Ovary (tissue), 9 donors: ENCODE measurements around the gene SCUBE3. TPM values are rescaled to one million over a fixed set of nuclear protein-coding genes. Genes with fewer than 3 reads are reported as not detected.

Experiments used
- DNase-seq, 5 donors: peaks; one replicate each; pipeline ENCODE4 v3.0.0-alpha.2; 2019 to 2020
- H3K27ac ChIP-seq, 2 donors: fragments of 200-600 bp; one replicate each; pipeline versions ENCODE4 v1.5.1 to v1.8.0; 2019 to 2022
- H3K27me3 ChIP-seq: fragments of 200-600 bp; one replicate; pipeline ENCODE4 v1.8.0; 2022
- H3K36me3 ChIP-seq: fragments of 200-600 bp; sonication (generic); one replicate; pipeline ENCODE4 v1.5.1; 2019
- H3K4me1 ChIP-seq: one replicate; pipeline ENCODE4 v1.8.1; 2013; ENCODE audit warnings: mild to moderate bottlenecking, moderate library complexity; ENCODE audit not compliant: insufficient read depth
- H3K4me3 ChIP-seq: fragments of 200-600 bp; sonication (generic); one replicate; pipeline ENCODE4 v1.5.1; 2017
- H3K9me3 ChIP-seq, 2 donors: fragments of 200-600 bp in 1 of 2; sonication (generic) in 1 of 2; one replicate each; pipeline versions ENCODE4 v1.5.1 to v1.8.1; 2013 to 2019; ENCODE audit warnings: mild to moderate bottlenecking in 1 of 2, moderate library complexity in 1 of 2
- EP300 ChIP-seq: sonication (generic); formaldehyde crosslinking; IDR thresholded peaks from one replicate; pipeline ENCODE4 v1.6.1; 2017; ENCODE audit warnings: antibody characterized with exemption
- POLR2A ChIP-seq: fragments of 450-650 bp; IDR thresholded peaks from one replicate; pipeline ENCODE4 v1.6.1; 2017; ENCODE audit warnings: antibody characterized with exemption, mild to moderate bottlenecking, moderate library complexity
- whole genome bisulfite sequencing, 3 donors: extraction: QIAGEN DNeasy Blood & Tissue Kit in 1 of 3; methylation state at CpG; one replicate each; pipeline versions ENCODE4 v1.1.5 to v1.1.7; 2013 to 2017; 5-methylcytosine and 5-hydroxymethylcytosine counted together
- intact Hi-C, 4 donors: fragments of 100-400 bp; cut with DNase I; formaldehyde crosslinking; loops; one replicate each; pipeline versions ENCODE4 v1.11.0 to v1.15.1; 2022 to 2023
- polyA plus RNA-seq, 2 donors: library from polyadenylated mRNA; stranded (reverse); fragments of 200-250 nt in 1 of 2; fragments of 350-450 nt in 1 of 2; fragmentation: Illumina TruSeq in 1 of 2; extraction: RNeasy Lipid Tissue Mini Kit (QIAGEN cat#74804) in 1 of 2; gene quantifications; one replicate each; pipeline ENCODE4 v1.2.3, GENCODE V29; 2013 to 2014
- total RNA-seq, 7 donors: library from RNA; depleted of rRNA in 2 of 7; stranded (reverse); fragments of >200 nt in 2 of 7; fragmentation: NEBNext Ultra II Directional in 3 of 7; extraction: Animal tissue kit (Norgen Biotek cat#: 25700) in 3 of 7; gene quantifications; one replicate each; pipeline versions ENCODE4 v1.1.0 to v1.2.4, GENCODE V29; 2016 to 2023
- TF ChIP-seq, protein P1 (sequence below), 3 donors: fragments of 450-650 bp in 2 of 3; fragments of 200-600 bp in 1 of 3; IDR thresholded peaks; one replicate each; pipeline versions ENCODE4 v1.5.1 to v1.8.0; 2016 to 2022; ENCODE audit warnings: antibody characterized with exemption in 3 of 3, mild to moderate bottlenecking in 1 of 3
- donor health status: DM: no; HTN: no; CAD: no; lungs with moderate emphysema.
- donor health status: DM: no; HTN: no; CAD: no.
- donor health status: Bipolar disorder and iron deficiency.
- donor health status: DM: yes; HTN: yes; CAD: no.
- donor health status: DM: no; HTN: no; CAD: no.
- donor health status: DM: yes; HTN: yes; CAD: no.

Gene SCUBE3
- total and polyA plus RNA-seq, 9 donors = 0.08 to 3.1 (median 0.18) TPM; not detected in 1

DNA sequence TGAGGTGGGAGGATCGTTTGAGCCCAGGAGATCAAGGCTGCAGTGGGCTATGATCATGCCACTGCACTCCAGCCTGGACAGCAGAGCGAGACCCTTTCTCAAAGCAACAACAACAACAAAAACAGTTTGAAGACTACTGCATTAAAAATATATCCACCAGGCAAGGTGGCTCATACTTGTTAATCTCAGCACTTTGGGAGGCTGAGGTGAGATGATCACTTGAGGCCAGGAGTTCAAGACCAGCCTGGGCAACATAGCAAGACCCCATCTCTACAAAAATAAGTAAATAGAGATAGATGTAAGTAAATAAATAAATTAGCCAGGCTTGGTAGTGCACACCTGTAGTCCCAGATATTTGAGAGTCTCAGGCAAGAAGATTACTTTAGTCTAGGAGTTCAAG lies 58.2 kb downstream of the SCUBE3 start:
- WGBS, 3 donors = 92 to 96% (median 95%) methylated on average over 2 of the region's 2 CpGs
- Histone ChIP-seq H3K4me3 (no peak overlapping the region), H3K27ac (no peak overlapping the region), H3K4me1 (peaks cover 5% of the 10 kb centered on the region), H3K9me3 (no peaks in the 10 kb centered on the region), H3K27me3 (no peaks in the 10 kb centered on the region), H3K36me3 (no peaks in the 10 kb centered on the region)
- DNase-seq = no peak
- intact Hi-C loops = no loop called here
- TF ChIP-seq EP300 (no peak), POLR2A (no peak)
- TF ChIP-seq, protein P1, sequence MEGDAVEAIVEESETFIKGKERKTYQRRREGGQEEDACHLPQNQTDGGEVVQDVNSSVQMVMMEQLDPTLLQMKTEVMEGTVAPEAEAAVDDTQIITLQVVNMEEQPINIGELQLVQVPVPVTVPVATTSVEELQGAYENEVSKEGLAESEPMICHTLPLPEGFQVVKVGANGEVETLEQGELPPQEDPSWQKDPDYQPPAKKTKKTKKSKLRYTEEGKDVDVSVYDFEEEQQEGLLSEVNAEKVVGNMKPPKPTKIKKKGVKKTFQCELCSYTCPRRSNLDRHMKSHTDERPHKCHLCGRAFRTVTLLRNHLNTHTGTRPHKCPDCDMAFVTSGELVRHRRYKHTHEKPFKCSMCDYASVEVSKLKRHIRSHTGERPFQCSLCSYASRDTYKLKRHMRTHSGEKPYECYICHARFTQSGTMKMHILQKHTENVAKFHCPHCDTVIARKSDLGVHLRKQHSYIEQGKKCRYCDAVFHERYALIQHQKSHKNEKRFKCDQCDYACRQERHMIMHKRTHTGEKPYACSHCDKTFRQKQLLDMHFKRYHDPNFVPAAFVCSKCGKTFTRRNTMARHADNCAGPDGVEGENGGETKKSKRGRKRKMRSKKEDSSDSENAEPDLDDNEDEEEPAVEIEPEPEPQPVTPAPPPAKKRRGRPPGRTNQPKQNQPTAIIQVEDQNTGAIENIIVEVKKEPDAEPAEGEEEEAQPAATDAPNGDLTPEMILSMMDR (IDR thresholded peaks at IDR 0.05) = no peak

DNA sequence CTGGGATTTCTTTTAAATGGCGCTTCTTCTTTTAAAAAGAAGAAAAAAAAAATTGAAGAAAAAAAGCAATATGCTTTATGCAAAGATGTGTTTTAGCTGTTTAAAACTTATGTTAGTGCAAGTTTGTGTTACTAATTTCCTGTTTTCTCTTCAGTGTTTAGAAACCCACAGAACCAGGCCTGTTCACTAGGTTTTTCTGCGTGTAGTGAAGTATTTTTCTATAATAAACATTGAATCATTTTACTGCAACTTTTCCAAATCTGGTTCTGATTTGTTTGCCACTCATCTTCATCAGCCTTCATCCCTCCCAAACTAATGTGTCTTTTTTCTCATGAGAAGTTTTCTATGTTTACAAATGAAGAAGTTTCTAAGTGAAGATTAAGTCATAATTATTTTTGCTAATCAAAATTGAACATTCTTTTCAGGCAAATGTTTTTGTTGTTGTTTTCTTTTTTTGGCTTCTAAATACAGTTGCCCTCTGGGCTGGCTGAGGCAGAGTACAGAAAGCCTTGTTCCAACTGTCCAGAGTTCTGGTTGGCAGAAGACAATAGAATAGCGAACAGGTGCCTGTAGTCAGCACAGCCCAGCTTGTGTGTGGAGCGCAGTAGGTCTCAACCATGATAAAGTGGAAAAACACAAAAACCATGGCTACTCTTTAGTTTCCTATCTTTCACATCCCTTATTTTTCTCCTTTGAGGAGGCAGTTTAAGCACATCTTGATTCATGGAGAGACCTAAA lies 60.2 kb downstream of the SCUBE3 start:
- intact Hi-C loops = no loop called here
- Histone ChIP-seq H3K9me3 (no peaks in the 10 kb centered on the region), H3K4me1 (peaks cover 5% of the 10 kb centered on the region), H3K36me3 (no peaks in the 10 kb centered on the region), H3K4me3 (no peak overlapping the region), H3K27ac (no peak overlapping the region), H3K27me3 (no peaks in the 10 kb centered on the region)
- TF ChIP-seq, protein P1 (IDR thresholded peaks at IDR 0.05) = no peak
- TF ChIP-seq POLR2A (no peak), EP300 (no peak)
- WGBS, 3 donors = 53 to 70% (median 69%) methylated on average over 4 of the region's 4 CpGs
- no peak for DNase-seq

DNA sequence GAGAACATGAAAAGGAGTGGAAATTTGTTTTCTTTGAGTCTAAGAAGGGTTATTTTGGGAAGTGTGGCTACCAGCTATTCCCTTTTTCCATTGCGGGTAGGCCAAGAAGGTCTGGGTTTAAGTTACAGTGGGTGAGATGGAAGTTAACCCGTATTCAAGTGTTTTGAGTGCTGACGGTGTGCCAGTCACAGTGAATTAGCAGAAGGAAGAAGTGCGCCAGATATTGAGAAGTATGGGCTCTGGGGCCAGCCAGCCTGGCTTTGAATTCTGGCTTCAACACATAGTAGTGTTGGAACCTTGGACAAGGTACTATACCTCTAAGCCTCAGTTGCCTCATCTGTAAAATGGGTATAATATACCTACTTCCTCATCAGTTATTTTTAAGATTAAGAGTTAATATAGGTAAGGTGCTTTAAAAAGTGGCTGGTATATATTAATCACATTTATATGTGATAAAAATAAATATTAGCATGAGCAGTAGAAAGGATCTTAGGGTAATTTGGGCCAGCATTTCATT lies 62.0 kb downstream of the SCUBE3 start:
- no peaks in the 10 kb centered on the region for H3K9me3 ChIP-seq
- intact Hi-C loops = no loop called here
- 80 to 84% (median 83%) methylated on average over 4 of the region's 4 CpGs for WGBS, 3 donors
- no peak overlapping the region for H3K27ac ChIP-seq
- H3K27me3 ChIP-seq = no peaks in the 10 kb centered on the region
- TF ChIP-seq POLR2A (no peak), EP300 (no peak)
- TF ChIP-seq, protein P1 (IDR thresholded peaks at IDR 0.05) = no peak
- peaks cover 5% of the 10 kb centered on the region for H3K4me1 ChIP-seq
- DNase-seq = no peak
- H3K4me3 ChIP-seq = no peak overlapping the region
- H3K36me3 ChIP-seq = no peaks in the 10 kb centered on the region

DNA sequence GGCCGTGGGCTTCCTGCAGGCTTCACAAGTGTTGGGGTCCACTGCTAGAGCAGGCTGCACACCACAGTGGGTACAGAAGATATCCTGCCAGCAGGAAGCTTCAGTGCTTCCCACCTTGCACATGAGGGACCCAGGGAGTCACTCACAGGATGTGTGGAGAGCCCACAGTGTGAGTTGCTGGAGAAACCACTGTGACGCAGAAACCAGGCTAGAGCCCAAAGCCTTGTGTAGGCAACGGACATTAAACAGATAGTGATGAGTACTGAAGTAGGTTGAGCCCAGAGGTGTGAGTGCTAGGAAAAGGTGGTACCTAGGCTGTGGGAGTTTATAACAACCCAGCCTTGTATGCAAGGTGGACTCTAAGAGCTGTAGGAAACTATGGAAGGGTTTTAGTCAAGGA lies 65.0 kb downstream of the SCUBE3 start:
- DNase-seq = no peak

More for the DNA sequence above, 65.0 kb downstream of the SCUBE3 start:
- Histone ChIP-seq H3K4me1 (peaks cover 5% of the 10 kb centered on the region), H3K36me3 (no peaks in the 10 kb centered on the region), H3K27me3 (no peaks in the 10 kb centered on the region), H3K4me3 (no peak overlapping the region), H3K27ac (no peak overlapping the region), H3K9me3 (no peaks in the 10 kb centered on the region)
- intact Hi-C loops = no loop called here
- WGBS, 3 donors = 97 to 99% (median 98%) methylated on average over 3 of the region's 3 CpGs
- TF ChIP-seq POLR2A (no peak), EP300 (no peak)
- TF ChIP-seq, protein P1 (IDR thresholded peaks at IDR 0.05) = no peak
